Testis (tissue), 3 donors: Measurements from ENCODE around the gene ST7. TPM values are rescaled to one million over a fixed set of nuclear protein-coding genes. Genes with fewer than 3 reads are reported as not detected.

Experiments
- DNase-seq: peaks from one replicate; pipeline ENCODE4 v3.0.0-alpha.2; 2019
- H3K27ac ChIP-seq, 2 donors: fragments of 200-600 bp; sonication (generic); one replicate each; pipeline ENCODE4 v1.5.1; 2019
- H3K27me3 ChIP-seq: fragments of 200-600 bp; sonication (generic); one replicate; pipeline ENCODE4 v1.5.1; 2019
- H3K36me3 ChIP-seq: fragments of 200-600 bp; sonication (generic); one replicate; pipeline ENCODE4 v1.5.1; 2017; ENCODE audit warnings: low read depth; ENCODE audit errors: missing control alignments
- H3K4me1 ChIP-seq: fragments of 200-600 bp; sonication (generic); one replicate; pipeline ENCODE4 v1.5.1; 2019
- H3K4me3 ChIP-seq, 2 donors: fragments of 200-600 bp; sonication (generic); one replicate each; pipeline ENCODE4 v1.5.1; 2017 to 2019
- H3K9me3 ChIP-seq: fragments of 200-600 bp; sonication (generic); one replicate; pipeline ENCODE4 v1.5.1; 2017
- POLR2A ChIP-seq: fragments of 450-650 bp; IDR thresholded peaks from one replicate; pipeline ENCODE4 v1.6.1; 2017; ENCODE audit warnings: antibody characterized with exemption, mild to moderate bottlenecking, moderate library complexity
- WGBS, 2 donors: methylation state at CpG; one replicate each; pipeline ENCODE4 v1.1.5; 2018; 5-methylcytosine and 5-hydroxymethylcytosine counted together
- intact Hi-C: fragments of 100-400 bp; cut with DNase I; formaldehyde crosslinking; loops from one replicate; pipeline ENCODE4 v1.15.1; 2023; ENCODE audit warnings: low total_unique reads
- polyA plus RNA-seq: library from polyadenylated mRNA; stranded (reverse); fragments of 350-450 nt; fragmentation: Illumina TruSeq; extraction: RNeasy Lipid Tissue Mini Kit (QIAGEN cat#74804); gene quantifications from one replicate; pipeline ENCODE4 v1.2.3, GENCODE V29; 2014; ENCODE audit warnings: low read depth, low replicate concordance; ENCODE audit not compliant: insufficient read depth
- total RNA-seq, 2 donors: library from RNA; depleted of rRNA; stranded (reverse); fragments of >200 nt; gene quantifications; one replicate each; pipeline ENCODE4 v1.2.3, GENCODE V29; 2016
- TF ChIP-seq, protein P1 (sequence below), 3 experiments: fragments of 450-650 bp in 2 of 3; fragments of 200-600 bp in 1 of 3; sonication (generic) in 1 of 3; IDR thresholded peaks; one replicate each; pipeline ENCODE4 v1.5.1; 2016 to 2019; ENCODE audit warnings: antibody characterized with exemption in 3 of 3, mild to moderate bottlenecking in 2 of 3, moderate library complexity in 1 of 3

ST7 gene
- total and polyA plus RNA-seq, 3 donors from 2014 or later = 15.9 to 25.3 (median 23.2) TPM

DNA sequence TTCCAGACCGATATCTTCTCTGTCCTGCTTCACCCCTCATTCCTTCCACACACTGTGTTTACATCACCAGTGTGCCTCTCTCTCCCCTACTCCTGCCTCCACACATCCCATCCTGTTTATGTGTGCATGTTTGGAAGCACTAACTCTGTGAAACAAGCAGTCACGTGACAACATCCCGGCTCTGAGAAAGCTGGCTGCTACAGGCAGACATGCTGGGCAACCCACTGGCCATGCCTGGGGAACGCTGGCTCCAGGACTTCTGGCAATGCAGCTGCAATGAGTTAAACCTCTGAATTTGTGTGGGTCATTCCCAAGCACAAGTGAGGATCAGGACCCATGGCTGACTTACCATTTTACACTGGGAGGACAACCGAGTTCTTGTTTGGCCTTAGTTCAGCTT, 295.5 kb downstream of the ST7 start:
- Histone ChIP-seq H3K4me3 (no peak overlapping the region), H3K27ac (no peak overlapping the region), H3K9me3 (no peaks in the 10 kb centered on the region), H3K36me3 (no peaks in the 10 kb centered on the region), H3K27me3 (no peaks in the 10 kb centered on the region), H3K4me1 (no peaks in the 10 kb centered on the region)
- TF ChIP-seq, protein P1, sequence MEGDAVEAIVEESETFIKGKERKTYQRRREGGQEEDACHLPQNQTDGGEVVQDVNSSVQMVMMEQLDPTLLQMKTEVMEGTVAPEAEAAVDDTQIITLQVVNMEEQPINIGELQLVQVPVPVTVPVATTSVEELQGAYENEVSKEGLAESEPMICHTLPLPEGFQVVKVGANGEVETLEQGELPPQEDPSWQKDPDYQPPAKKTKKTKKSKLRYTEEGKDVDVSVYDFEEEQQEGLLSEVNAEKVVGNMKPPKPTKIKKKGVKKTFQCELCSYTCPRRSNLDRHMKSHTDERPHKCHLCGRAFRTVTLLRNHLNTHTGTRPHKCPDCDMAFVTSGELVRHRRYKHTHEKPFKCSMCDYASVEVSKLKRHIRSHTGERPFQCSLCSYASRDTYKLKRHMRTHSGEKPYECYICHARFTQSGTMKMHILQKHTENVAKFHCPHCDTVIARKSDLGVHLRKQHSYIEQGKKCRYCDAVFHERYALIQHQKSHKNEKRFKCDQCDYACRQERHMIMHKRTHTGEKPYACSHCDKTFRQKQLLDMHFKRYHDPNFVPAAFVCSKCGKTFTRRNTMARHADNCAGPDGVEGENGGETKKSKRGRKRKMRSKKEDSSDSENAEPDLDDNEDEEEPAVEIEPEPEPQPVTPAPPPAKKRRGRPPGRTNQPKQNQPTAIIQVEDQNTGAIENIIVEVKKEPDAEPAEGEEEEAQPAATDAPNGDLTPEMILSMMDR (IDR thresholded peaks at IDR 0.05) = no peak
- no peak for TF ChIP-seq POLR2A
- WGBS, 2 donors = 63 to 72% methylated on average over 5 of the region's 5 CpGs
- intact Hi-C loops = no loop called here
- DNase-seq = no peak

GRCh38 chr7:117249696-117250095, 296.4 kb downstream of the ST7 start:
- DNase-seq = no peak
- H3K27ac ChIP-seq = no peak overlapping the region
- WGBS, 2 donors = 84 to 89% methylated on average over 5 of the region's 5 CpGs
- H3K4me3 ChIP-seq = no peak overlapping the region
- no peaks in the 10 kb centered on the region for H3K27me3 ChIP-seq
- intact Hi-C loops = no loop called here
- no peaks in the 10 kb centered on the region for H3K36me3 ChIP-seq
- no peaks in the 10 kb centered on the region for H3K4me1 ChIP-seq
- no peak for TF ChIP-seq POLR2A
- TF ChIP-seq, protein P1 (IDR thresholded peaks at IDR 0.05) = no peak
- no peaks in the 10 kb centered on the region for H3K9me3 ChIP-seq

GRCh38 chr7:117250245-117250644, 296.9 kb downstream of the ST7 start:
- Histone ChIP-seq H3K36me3 (no peaks in the 10 kb centered on the region), H3K9me3 (no peaks in the 10 kb centered on the region), H3K27me3 (no peaks in the 10 kb centered on the region), H3K4me1 (no peaks in the 10 kb centered on the region), H3K27ac (no peak overlapping the region), H3K4me3 (no peak overlapping the region)
- TF ChIP-seq, protein P1 (IDR thresholded peaks at IDR 0.05) = no peak
- TF ChIP-seq POLR2A = no peak
- intact Hi-C loops = no loop called here
- no peak for DNase-seq

DNA sequence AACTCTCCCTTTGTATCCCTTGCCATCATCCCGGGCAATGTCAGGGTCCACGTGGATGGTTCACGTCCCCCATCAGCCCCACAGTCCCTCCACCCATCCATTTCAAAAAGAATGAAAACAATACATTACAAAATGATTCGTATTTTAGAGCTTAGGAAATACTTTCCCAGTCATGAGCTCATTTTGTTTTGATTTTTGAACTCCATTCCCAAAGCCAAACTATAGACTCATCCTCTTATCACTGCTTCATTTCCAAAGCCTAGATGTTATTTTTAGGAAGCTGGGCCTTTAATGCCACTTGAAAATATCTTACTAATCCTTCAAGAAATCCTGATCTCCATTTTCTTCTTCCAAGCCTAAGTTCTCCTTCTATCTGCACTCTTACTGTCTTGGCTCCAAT, 297.5 kb downstream of the ST7 start:
- Histone ChIP-seq H3K27ac (no peak overlapping the region), H3K4me3 (no peak overlapping the region), H3K36me3 (no peaks in the 10 kb centered on the region), H3K27me3 (no peaks in the 10 kb centered on the region), H3K9me3 (no peaks in the 10 kb centered on the region), H3K4me1 (no peaks in the 10 kb centered on the region)
- intact Hi-C loops = no loop called here
- DNase-seq = no peak
- TF ChIP-seq, protein P1 (IDR thresholded peaks at IDR 0.05) = no peak
- TF ChIP-seq POLR2A = no peak
- 77 to 87% methylated on average over 4 of the region's 4 CpGs for WGBS, 2 donors

GRCh38 chr7:117251687-117252086, 298.4 kb downstream of the ST7 start:
- DNase-seq = no peak
- no peaks in the 10 kb centered on the region for H3K4me1 ChIP-seq
- no peaks in the 10 kb centered on the region for H3K27me3 ChIP-seq
- no peak for TF ChIP-seq POLR2A
- WGBS, 2 donors = 84 to 91% methylated on average over 4 of the region's 4 CpGs
- intact Hi-C loops = no loop called here
- no peak overlapping the region for H3K27ac ChIP-seq
- H3K9me3 ChIP-seq = no peaks in the 10 kb centered on the region
- H3K36me3 ChIP-seq = no peaks in the 10 kb centered on the region
- no peak overlapping the region for H3K4me3 ChIP-seq
